ENCODE results near the gene ANKS6.

DNA sequence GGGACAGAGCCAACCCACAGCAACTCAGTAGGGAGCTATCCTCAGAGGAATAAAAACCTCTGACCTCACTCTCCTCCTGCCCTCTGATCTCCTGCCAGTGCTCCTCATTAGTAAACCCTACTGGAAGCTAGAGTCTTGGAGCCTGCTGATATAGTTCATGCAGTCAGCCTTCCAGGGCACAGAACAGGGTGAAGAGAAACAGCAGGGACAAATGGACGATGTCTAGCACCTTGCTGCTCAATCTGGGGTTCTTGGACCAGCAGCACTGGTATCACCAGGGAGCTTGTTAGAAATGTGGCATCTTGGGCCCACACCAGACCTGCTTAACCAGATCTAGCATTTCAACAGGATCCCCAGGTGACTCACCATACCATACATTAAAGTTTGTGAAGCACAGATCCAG lies 5.6 kb upstream of the ANKS6 start:
- no peak for TF ChIP-seq POLR2A (IDR thresholded peaks at IDR 0.05)
- TF ChIP-seq, protein P1, sequence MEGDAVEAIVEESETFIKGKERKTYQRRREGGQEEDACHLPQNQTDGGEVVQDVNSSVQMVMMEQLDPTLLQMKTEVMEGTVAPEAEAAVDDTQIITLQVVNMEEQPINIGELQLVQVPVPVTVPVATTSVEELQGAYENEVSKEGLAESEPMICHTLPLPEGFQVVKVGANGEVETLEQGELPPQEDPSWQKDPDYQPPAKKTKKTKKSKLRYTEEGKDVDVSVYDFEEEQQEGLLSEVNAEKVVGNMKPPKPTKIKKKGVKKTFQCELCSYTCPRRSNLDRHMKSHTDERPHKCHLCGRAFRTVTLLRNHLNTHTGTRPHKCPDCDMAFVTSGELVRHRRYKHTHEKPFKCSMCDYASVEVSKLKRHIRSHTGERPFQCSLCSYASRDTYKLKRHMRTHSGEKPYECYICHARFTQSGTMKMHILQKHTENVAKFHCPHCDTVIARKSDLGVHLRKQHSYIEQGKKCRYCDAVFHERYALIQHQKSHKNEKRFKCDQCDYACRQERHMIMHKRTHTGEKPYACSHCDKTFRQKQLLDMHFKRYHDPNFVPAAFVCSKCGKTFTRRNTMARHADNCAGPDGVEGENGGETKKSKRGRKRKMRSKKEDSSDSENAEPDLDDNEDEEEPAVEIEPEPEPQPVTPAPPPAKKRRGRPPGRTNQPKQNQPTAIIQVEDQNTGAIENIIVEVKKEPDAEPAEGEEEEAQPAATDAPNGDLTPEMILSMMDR (IDR thresholded peaks at IDR 0.05) = no peak
